Measurements from ENCODE around the gene PLAAT3. TPM values are rescaled to one million over a fixed set of nuclear protein-coding genes. Genes with fewer than 3 reads are reported as not detected.

Gene PLAAT3
- total RNA-seq, 1 donor from 2014 or later = 2.1 TPM

GRCh38 chr11:63569570-63569969 is 44.7 kb downstream of the PLAAT3 start:
- Mint-ChIP-seq H3K36me3 (ENCODE audit: low read depth) (peaks cover 3% of the 10 kb centered on the region), H3K4me3 (no peak overlapping the region), H3K9me3 (no peaks in the 10 kb centered on the region), H3K27me3 (peaks cover 13% of the 10 kb centered on the region), H3K4me1 (peaks cover 36% of the 10 kb centered on the region), H3K27ac (no peak overlapping the region)
- DNase-seq = no peak
- intact Hi-C loops (cut with micrococcal nuclease) = loop anchor here (10.0 kb wide), 1 partner anchor 55 kb away; no protein-coding TSS in a partner anchor

DNA sequence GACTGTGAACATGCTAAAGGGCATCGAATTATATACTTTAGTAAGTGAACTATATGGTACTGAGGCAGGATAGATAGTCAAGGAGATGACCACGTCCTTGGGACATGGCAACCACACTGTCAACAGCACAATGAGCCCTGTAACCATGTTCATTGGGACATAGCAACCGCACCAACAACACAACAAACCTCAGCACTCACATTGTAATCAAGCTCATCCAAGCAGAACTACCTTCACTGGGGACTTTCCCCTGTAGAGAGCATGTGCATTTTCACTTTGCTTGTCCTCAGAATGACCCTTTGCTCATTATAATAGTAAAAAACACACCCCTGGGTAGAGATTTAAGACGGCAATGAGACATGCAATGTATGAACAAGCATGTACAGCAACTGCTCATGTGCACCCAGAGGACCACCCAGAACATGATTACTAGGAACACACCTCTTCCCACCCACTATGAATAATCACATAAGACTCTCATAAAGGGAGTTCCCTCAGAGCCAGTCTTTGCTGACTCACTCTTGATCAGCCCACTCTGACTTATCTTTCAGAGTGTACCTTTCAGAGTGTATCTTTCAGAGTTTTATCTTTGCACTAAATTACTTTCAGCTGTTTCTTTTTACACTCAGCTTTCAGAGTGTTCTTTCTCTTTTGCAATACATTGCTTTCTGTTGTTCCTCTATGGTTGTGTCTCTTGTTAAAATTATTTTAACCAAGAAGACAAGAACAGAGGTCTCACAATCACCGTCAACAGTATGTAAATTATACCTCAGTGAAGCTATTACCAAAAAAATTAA is 47.0 kb downstream of the PLAAT3 start:
- peak overlapping the region; percentile 91 for H3K27ac Mint-ChIP-seq
- H3K9me3 Mint-ChIP-seq = no peaks in the 10 kb centered on the region
- peak overlapping the region; percentile 55 for H3K4me3 Mint-ChIP-seq
- peaks cover 34% of the 10 kb centered on the region for H3K4me1 Mint-ChIP-seq
- DNase-seq = peak; percentile 93
- intact Hi-C loops (cut with micrococcal nuclease) = loop anchor here (1.0 to 10.0 kb wide), 5 partner anchors 14 to 101 kb away; no protein-coding TSS in a partner anchor
- H3K27me3 Mint-ChIP-seq = peaks cover 13% of the 10 kb centered on the region
- H3K36me3 Mint-ChIP-seq (ENCODE audit: low read depth) = peaks cover 3% of the 10 kb centered on the region

DNA sequence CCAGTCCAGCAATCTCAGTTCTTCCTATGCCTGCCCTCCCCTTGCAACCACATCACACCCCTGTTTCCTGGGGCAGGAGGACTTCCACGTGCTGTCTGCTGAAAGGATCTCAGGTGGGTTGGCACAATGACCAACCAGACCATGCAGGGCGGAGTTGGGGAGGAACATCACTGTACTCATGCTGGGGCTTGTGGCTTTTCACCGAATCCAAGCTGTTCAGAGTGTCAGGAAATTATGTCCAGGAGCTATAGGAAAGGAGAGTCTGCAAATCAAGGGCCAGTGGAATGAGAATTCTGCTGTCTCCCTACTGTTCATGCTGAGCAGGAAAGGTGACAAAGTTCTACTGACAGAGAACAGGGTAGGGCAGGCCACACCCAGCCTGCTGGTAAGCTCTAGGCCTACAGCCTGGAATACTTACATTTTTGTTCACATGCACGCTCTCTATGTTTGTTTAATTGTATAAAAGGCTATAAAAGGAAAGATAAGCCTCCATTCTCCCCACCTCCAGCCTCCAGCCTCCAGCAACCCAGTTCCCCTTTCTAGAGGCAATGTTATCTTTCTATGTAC is 49.4 kb downstream of the PLAAT3 start:
- intact Hi-C loops (cut with micrococcal nuclease) = loop anchor here (10.0 kb wide), 1 partner anchor 50 kb away; no protein-coding TSS in a partner anchor
- no peak for DNase-seq
- peak overlapping the region; percentile 12 for H3K4me3 Mint-ChIP-seq
- H3K36me3 Mint-ChIP-seq (ENCODE audit: low read depth) = no peaks in the 10 kb centered on the region
- H3K27ac Mint-ChIP-seq = peak overlapping the region; percentile 69
- no peaks in the 10 kb centered on the region for H3K9me3 Mint-ChIP-seq
- H3K27me3 Mint-ChIP-seq = no peaks in the 10 kb centered on the region
- peaks cover 41% of the 10 kb centered on the region for H3K4me1 Mint-ChIP-seq

- DNase-seq = peak; percentile 87
- Mint-ChIP-seq H3K9me3 (no peaks in the 10 kb centered on the region), H3K4me1 (peaks cover 43% of the 10 kb centered on the region), H3K27ac (peak overlapping the region; percentile 69), H3K4me3 (peak overlapping the region; percentile 20), H3K27me3 (no peaks in the 10 kb centered on the region), H3K36me3 (ENCODE audit: low read depth) (no peaks in the 10 kb centered on the region)
- intact Hi-C loops (cut with micrococcal nuclease) = loop anchor here (10.0 kb wide), 1 partner anchor 49 kb away; no protein-coding TSS in a partner anchor
These were observed 50.0 kb downstream of the PLAAT3 start for GRCh38 chr11:63564056-63564774.

GRCh38 chr11:63563201-63564055 is 50.8 kb downstream of the PLAAT3 start, which contains the start of gene PLAAT2:
TSS of gene PLAAT2 (minus strand) at chr11:63563379. CDS start at chr11:63563324, 55 bp downstream.
- no peak for DNase-seq
- no peaks in the 10 kb centered on the region for H3K27me3 Mint-ChIP-seq
- peak within 1 kb of the TSS; percentile 20 for H3K4me3 Mint-ChIP-seq
- H3K4me1 Mint-ChIP-seq = peaks cover 43% of the 10 kb centered on the region
- H3K27ac Mint-ChIP-seq = peak within 1 kb of the TSS; percentile 22
- no peaks in the 10 kb centered on the region for H3K9me3 Mint-ChIP-seq
- intact Hi-C loops (cut with micrococcal nuclease) = loop anchor here (10.0 kb wide), 1 partner anchor 49 kb away; no protein-coding TSS in a partner anchor
- no peaks in the 10 kb centered on the region for H3K36me3 Mint-ChIP-seq (ENCODE audit: low read depth)

- intact Hi-C loops (cut with micrococcal nuclease) = loop anchor here (10.0 kb wide), 1 partner anchor 46 kb away; no protein-coding TSS in a partner anchor
- no peak for DNase-seq
- no peaks in the 10 kb centered on the region for H3K27me3 Mint-ChIP-seq
- H3K4me3 Mint-ChIP-seq = no peak overlapping the region
- peaks cover 30% of the 10 kb centered on the region for H3K4me1 Mint-ChIP-seq
- H3K36me3 Mint-ChIP-seq (ENCODE audit: low read depth) = no peaks in the 10 kb centered on the region
- H3K9me3 Mint-ChIP-seq = no peaks in the 10 kb centered on the region
- H3K27ac Mint-ChIP-seq = no peak overlapping the region
These were observed 53.6 kb downstream of the PLAAT3 start for GRCh38 chr11:63560506-63561180.

GRCh38 chr11:63558459-63559157 is 55.6 kb downstream of the PLAAT3 start:
- H3K27me3 Mint-ChIP-seq = no peaks in the 10 kb centered on the region
- no peak overlapping the region for H3K4me3 Mint-ChIP-seq
- H3K27ac Mint-ChIP-seq = no peak overlapping the region
- H3K36me3 Mint-ChIP-seq (ENCODE audit: low read depth) = no peaks in the 10 kb centered on the region
- peaks cover 25% of the 10 kb centered on the region for H3K4me1 Mint-ChIP-seq
- DNase-seq = no peak
- no peaks in the 10 kb centered on the region for H3K9me3 Mint-ChIP-seq
- intact Hi-C loops (cut with micrococcal nuclease) = no loop called here

- intact Hi-C loops (cut with micrococcal nuclease) = no loop called here
- Mint-ChIP-seq H3K27me3 (no peaks in the 10 kb centered on the region), H3K36me3 (ENCODE audit: low read depth) (no peaks in the 10 kb centered on the region), H3K4me1 (peaks cover 31% of the 10 kb centered on the region), H3K9me3 (no peaks in the 10 kb centered on the region), H3K4me3 (no peak overlapping the region), H3K27ac (no peak overlapping the region)
- no peak for DNase-seq
These were observed 56.7 kb downstream of the PLAAT3 start for GRCh38 chr11:63557570-63557969.

GRCh38 chr11:63556404-63557013 is 57.7 kb downstream of the PLAAT3 start:
- H3K9me3 Mint-ChIP-seq = no peaks in the 10 kb centered on the region
- H3K27me3 Mint-ChIP-seq = no peaks in the 10 kb centered on the region
- no peak overlapping the region for H3K27ac Mint-ChIP-seq
- intact Hi-C loops (cut with micrococcal nuclease) = no loop called here
- H3K36me3 Mint-ChIP-seq (ENCODE audit: low read depth) = no peaks in the 10 kb centered on the region
- H3K4me1 Mint-ChIP-seq = peaks cover 34% of the 10 kb centered on the region
- DNase-seq = no peak
- no peak overlapping the region for H3K4me3 Mint-ChIP-seq

- no peak for DNase-seq
- intact Hi-C loops (cut with micrococcal nuclease) = loop anchor here (5.0 kb wide), 1 partner anchor 57 kb away; the partner anchor contains the start of gene PLAAT3
- H3K4me3 Mint-ChIP-seq = no peak overlapping the region
- H3K4me1 Mint-ChIP-seq = peaks cover 30% of the 10 kb centered on the region
- no peaks in the 10 kb centered on the region for H3K27me3 Mint-ChIP-seq
- H3K27ac Mint-ChIP-seq = no peak overlapping the region
- no peaks in the 10 kb centered on the region for H3K36me3 Mint-ChIP-seq (ENCODE audit: low read depth)
- no peaks in the 10 kb centered on the region for H3K9me3 Mint-ChIP-seq
These were observed 59.4 kb downstream of the PLAAT3 start for GRCh38 chr11:63554877-63555223.

- Mint-ChIP-seq H3K4me3 (peak overlapping the region; percentile 73), H3K4me1 (peaks cover 28% of the 10 kb centered on the region), H3K27me3 (no peaks in the 10 kb centered on the region), H3K36me3 (ENCODE audit: low read depth) (no peaks in the 10 kb centered on the region), H3K27ac (peak overlapping the region; percentile 91), H3K9me3 (no peaks in the 10 kb centered on the region)
- intact Hi-C loops (cut with micrococcal nuclease) = loop anchor here (1.0 to 5.0 kb wide), 3 partner anchors 14 to 59 kb away; partner anchors contain the start of gene PLAAT3
- DNase-seq = peak; percentile 84
These were observed 60.5 kb downstream of the PLAAT3 start for GRCh38 chr11:63553759-63554158.

GRCh38 chr11:63552921-63553320 is 61.3 kb downstream of the PLAAT3 start:
- no peaks in the 10 kb centered on the region for H3K9me3 Mint-ChIP-seq
- no peaks in the 10 kb centered on the region for H3K36me3 Mint-ChIP-seq (ENCODE audit: low read depth)
- peaks cover 28% of the 10 kb centered on the region for H3K4me1 Mint-ChIP-seq
- intact Hi-C loops (cut with micrococcal nuclease) = loop anchor here (1.0 to 5.0 kb wide), 3 partner anchors 14 to 59 kb away; partner anchors contain the start of gene PLAAT3
- peak overlapping the region; percentile 91 for H3K27ac Mint-ChIP-seq
- DNase-seq = no peak
- H3K4me3 Mint-ChIP-seq = peak overlapping the region; percentile 18
- H3K27me3 Mint-ChIP-seq = no peaks in the 10 kb centered on the region
